ENCODE results near the gene S100A3. TPM values are rescaled to one million over a fixed set of nuclear protein-coding genes. Genes with fewer than 3 reads are reported as not detected.

Gene S100A3
- polyA plus RNA-seq, 3 donors, result 0.31 to 0.54 TPM; not detected in 1

DNA sequence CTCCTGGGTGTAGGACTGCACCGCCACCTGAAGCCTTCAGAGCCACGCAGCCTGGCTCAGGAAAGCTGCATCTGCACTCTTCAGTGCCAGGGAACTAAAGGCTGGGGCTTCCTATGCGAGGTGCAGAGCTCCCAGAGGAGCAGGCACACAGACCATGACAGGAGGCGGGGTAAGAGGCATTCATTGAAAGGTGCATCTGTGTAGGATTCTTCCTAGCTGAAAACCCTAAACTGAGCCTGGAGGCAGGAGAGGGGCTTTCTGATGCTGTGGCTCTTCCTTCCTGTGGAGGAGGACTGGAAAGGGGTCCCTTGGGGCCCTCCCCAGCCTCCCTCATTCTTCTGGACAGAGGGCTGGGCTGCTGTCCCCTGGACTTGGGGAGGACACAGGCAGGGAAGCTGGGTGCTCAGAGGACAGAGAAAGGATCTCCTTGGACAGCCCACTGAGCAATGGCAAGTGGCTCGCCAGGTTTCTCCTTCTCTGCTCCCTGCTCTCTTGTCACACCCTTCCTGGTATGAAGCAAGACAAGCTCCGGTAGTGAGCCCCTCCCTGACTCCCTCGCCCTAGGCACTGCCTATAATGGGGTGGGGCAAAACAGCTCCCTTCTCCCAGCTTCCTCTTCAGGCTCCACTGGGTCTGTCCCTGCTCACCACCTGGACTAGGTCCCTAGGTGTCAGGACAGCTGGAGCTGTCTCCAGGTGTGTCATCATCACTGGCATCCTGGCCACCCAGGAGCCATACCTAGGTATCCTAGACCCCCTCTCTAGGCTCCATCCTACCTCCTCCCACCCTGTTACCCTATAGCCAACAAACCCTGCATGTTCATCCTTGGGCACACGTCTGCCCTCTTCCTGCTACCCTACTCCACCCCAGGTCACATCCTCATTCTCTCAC is 33.3 kb downstream of the S100A3 start:
- DNase-seq, result peak; percentile 23 to 63 (median 56)
- no peak overlapping the region for H2AFZ ChIP-seq (ENCODE audit: insufficient read depth, low read depth, low read length, poor library complexity, severe bottlenecking)
- intact Hi-C loops (cut with micrococcal nuclease), result loop anchor here (10.0 kb wide), 2 partner anchors 229 to 239 kb away; no protein-coding TSS in a partner anchor

DNA sequence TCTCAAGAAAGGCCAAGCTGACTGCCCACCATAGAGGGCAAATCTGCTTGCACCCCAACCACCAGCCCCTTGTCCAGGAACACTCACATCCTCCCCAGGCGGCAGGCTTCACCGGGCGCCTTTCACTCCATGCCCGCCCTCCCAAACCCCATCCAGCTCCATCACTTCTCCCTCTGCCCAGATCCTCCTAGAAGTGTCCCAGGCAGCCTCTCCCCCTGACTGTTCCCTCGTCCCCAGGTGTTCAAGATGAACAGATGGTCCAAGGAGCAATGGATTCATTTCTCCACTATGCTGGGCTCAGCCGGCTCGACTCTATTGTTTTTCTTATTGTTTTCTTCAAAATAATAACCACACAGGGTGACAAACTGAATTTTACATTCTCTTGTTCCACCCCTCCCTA is 35.4 kb downstream of the S100A3 start:
- Histone ChIP-seq H3K4me3 (replicated peaks in 1 of 3; ENCODE audit: low read depth in 2 of 3, low read length in 3 of 3) (no peak overlapping the region), H3K27me3 (ENCODE audit: control insufficient read depth in 2 of 2, insufficient read depth in 2 of 2, low read length in 2 of 2) (no peaks in the 10 kb centered on the region), H4K20me1 (ENCODE audit: insufficient read depth, low read length) (no peaks in the 10 kb centered on the region), H3K4me2 (replicated peaks; ENCODE audit: extremely low read depth, low read length, poor library complexity, severe bottlenecking) (no peak overlapping the region), H3K9ac (ENCODE audit: insufficient read depth, low read length, poor library complexity, severe bottlenecking) (no peak overlapping the region), H3K79me2 (ENCODE audit: insufficient read depth, low read length) (no peaks in the 10 kb centered on the region), H3K9me3 (replicated peaks in 1 of 2; ENCODE audit: control insufficient read depth in 1 of 2, insufficient read depth in 1 of 2, low read length in 2 of 2) (no peaks in the 10 kb centered on the region), H3K4me1 (ENCODE audit: control insufficient read depth in 1 of 2, insufficient read depth in 2 of 2, low read length in 2 of 2) (peaks cover 61 to 68% of the 10 kb centered on the region in 2 donors), H3K36me3 (replicated peaks in 1 of 2; ENCODE audit: control insufficient read depth in 1 of 2, insufficient read depth in 2 of 2, low read length in 2 of 2) (no peaks in the 10 kb centered on the region), H3K27ac (ENCODE audit: low read depth in 1 of 2, low read length in 2 of 2) (peak overlapping the region in 1 of 2 donors; percentile 77), H2AFZ (ENCODE audit: insufficient read depth, low read depth, low read length, poor library complexity, severe bottlenecking) (no peak overlapping the region)
- Mint-ChIP-seq H3K4me1 (peaks cover 72% of the 10 kb centered on the region), H3K27me3 (ENCODE audit: low read depth in 3 of 3) (peaks cover 0 to 6% (median 0%) of the 10 kb centered on the region in 3 donors), H3K36me3 (no peaks in the 10 kb centered on the region), H3K9me3 (no peaks in the 10 kb centered on the region), H3K27ac (peak overlapping the region in 2 of 7 donors; percentile 63 to 83), H3K4me3 (no peak overlapping the region)
- 97% methylated on average over 7 of the region's 7 CpGs for WGBS (ENCODE audit: insufficient coverage)
- TF ChIP-seq, protein P1, sequence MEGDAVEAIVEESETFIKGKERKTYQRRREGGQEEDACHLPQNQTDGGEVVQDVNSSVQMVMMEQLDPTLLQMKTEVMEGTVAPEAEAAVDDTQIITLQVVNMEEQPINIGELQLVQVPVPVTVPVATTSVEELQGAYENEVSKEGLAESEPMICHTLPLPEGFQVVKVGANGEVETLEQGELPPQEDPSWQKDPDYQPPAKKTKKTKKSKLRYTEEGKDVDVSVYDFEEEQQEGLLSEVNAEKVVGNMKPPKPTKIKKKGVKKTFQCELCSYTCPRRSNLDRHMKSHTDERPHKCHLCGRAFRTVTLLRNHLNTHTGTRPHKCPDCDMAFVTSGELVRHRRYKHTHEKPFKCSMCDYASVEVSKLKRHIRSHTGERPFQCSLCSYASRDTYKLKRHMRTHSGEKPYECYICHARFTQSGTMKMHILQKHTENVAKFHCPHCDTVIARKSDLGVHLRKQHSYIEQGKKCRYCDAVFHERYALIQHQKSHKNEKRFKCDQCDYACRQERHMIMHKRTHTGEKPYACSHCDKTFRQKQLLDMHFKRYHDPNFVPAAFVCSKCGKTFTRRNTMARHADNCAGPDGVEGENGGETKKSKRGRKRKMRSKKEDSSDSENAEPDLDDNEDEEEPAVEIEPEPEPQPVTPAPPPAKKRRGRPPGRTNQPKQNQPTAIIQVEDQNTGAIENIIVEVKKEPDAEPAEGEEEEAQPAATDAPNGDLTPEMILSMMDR (IDR thresholded peaks at IDR 0.05), result no peak
- intact Hi-C loops (cut with micrococcal nuclease), result loop anchor here (5.0 to 10.0 kb wide), 5 partner anchors 34 to 241 kb away; partner anchors contain the start of genes S100A14 (in 1 of the 2), S100A2 (in 1 of the 2), S100A3 (in 1 of the 2) and S100A4 (in 1 of the 2)
- DNase-seq, result no peak

More for the DNA sequence above, 33.3 kb downstream of the S100A3 start:
- Mint-ChIP-seq H3K4me1 (peaks cover 79% of the 10 kb centered on the region), H3K4me3 (peak overlapping the region; percentile 24 to 77), H3K27ac (peak overlapping the region; percentile 83 to 93 (median 90)), H3K36me3 (no peaks in the 10 kb centered on the region), H3K9me3 (no peaks in the 10 kb centered on the region), H3K27me3 (ENCODE audit: low read depth in 3 of 3) (peaks cover 0 to 2% (median 0%) of the 10 kb centered on the region in 3 donors)
- peak overlapping the region; percentile 16 for H3K9ac ChIP-seq (ENCODE audit: insufficient read depth, low read length, poor library complexity, severe bottlenecking)
- peak overlapping the region in 1 of 3 experiments; percentile 56 for H3K4me3 ChIP-seq (replicated peaks in 1 of 3; ENCODE audit: low read depth in 2 of 3, low read length in 3 of 3)
- no peaks in the 10 kb centered on the region for H3K9me3 ChIP-seq (replicated peaks in 1 of 2; ENCODE audit: control insufficient read depth in 1 of 2, insufficient read depth in 1 of 2, low read length in 2 of 2)
- no peaks in the 10 kb centered on the region for H3K79me2 ChIP-seq (ENCODE audit: insufficient read depth, low read length)
- H3K36me3 ChIP-seq (replicated peaks in 1 of 2; ENCODE audit: control insufficient read depth in 1 of 2, insufficient read depth in 2 of 2, low read length in 2 of 2), result no peaks in the 10 kb centered on the region
- TF ChIP-seq, protein P1 (IDR thresholded peaks at IDR 0.05), result no peak
- H4K20me1 ChIP-seq (ENCODE audit: insufficient read depth, low read length), result no peaks in the 10 kb centered on the region
- H3K4me1 ChIP-seq (ENCODE audit: control insufficient read depth in 1 of 2, insufficient read depth in 2 of 2, low read length in 2 of 2), result peaks cover 73 to 79% of the 10 kb centered on the region in 2 donors
- no peaks in the 10 kb centered on the region for H3K27me3 ChIP-seq (ENCODE audit: control insufficient read depth in 2 of 2, insufficient read depth in 2 of 2, low read length in 2 of 2)
- peak overlapping the region; percentile 63 for H3K4me2 ChIP-seq (replicated peaks; ENCODE audit: extremely low read depth, low read length, poor library complexity, severe bottlenecking)
- WGBS (ENCODE audit: insufficient coverage), result 49% methylated on average over 6 of the region's 8 CpGs
- peak overlapping the region; percentile 77 to 80 for H3K27ac ChIP-seq (ENCODE audit: low read depth in 1 of 2, low read length in 2 of 2)
